ENCODE data around the gene CTU2.

- TF ChIP-seq, protein P1, sequence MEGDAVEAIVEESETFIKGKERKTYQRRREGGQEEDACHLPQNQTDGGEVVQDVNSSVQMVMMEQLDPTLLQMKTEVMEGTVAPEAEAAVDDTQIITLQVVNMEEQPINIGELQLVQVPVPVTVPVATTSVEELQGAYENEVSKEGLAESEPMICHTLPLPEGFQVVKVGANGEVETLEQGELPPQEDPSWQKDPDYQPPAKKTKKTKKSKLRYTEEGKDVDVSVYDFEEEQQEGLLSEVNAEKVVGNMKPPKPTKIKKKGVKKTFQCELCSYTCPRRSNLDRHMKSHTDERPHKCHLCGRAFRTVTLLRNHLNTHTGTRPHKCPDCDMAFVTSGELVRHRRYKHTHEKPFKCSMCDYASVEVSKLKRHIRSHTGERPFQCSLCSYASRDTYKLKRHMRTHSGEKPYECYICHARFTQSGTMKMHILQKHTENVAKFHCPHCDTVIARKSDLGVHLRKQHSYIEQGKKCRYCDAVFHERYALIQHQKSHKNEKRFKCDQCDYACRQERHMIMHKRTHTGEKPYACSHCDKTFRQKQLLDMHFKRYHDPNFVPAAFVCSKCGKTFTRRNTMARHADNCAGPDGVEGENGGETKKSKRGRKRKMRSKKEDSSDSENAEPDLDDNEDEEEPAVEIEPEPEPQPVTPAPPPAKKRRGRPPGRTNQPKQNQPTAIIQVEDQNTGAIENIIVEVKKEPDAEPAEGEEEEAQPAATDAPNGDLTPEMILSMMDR (IDR thresholded peaks at IDR 0.05; ENCODE audit: low read length): no peak
- no peak for TF ChIP-seq EZH2 (IDR thresholded peaks at IDR 0.05; ENCODE audit: borderline replicate concordance, low read length)
Observed at GRCh38 chr16:88713054-88713453, 6.8 kb downstream of the CTU2 start.
